GM21723 (cell line): ENCODE results near the gene LMBR1.
"Not testable (repeated sequence)": the region's sequence is repeated elsewhere in the genome, so short reads cannot be mapped to it uniquely, and the experiment has no call there.

Experiments used
- ATAC-seq: cut with Tn5 transposase; IDR thresholded peaks from one replicate; pipeline ENCODE4 v1.9.1; 2021; ENCODE audit warnings: mild to moderate bottlenecking, moderate library complexity; ENCODE audit not compliant: unreplicated experiment

The LMBR1 gene

GRCh38 chr7:156662277-156662676 is 230.7 kb downstream of the LMBR1 start:
- no peak for ATAC-seq

GRCh38 chr7:156661637-156662036 is 231.3 kb downstream of the LMBR1 start:
- no peak for ATAC-seq

GRCh38 chr7:156659961-156660360 is 233.0 kb downstream of the LMBR1 start:
- no peak for ATAC-seq

- no peak for ATAC-seq
Measured at GRCh38 chr7:156659203-156659602, 233.8 kb downstream of the LMBR1 start.

- ATAC-seq = no peak
Measured at GRCh38 chr7:156657681-156658080, 235.3 kb downstream of the LMBR1 start.

GRCh38 chr7:156656598-156656997 is 236.4 kb downstream of the LMBR1 start:
- ATAC-seq = no peak

GRCh38 chr7:156655983-156656382 is 237.0 kb downstream of the LMBR1 start:
- no peak for ATAC-seq

- no peak for ATAC-seq
Measured at GRCh38 chr7:156655251-156655650, 237.7 kb downstream of the LMBR1 start.

GRCh38 chr7:156654511-156655234 is 238.3 kb downstream of the LMBR1 start:
- no peak for ATAC-seq

- ATAC-seq = no peak
Measured at GRCh38 chr7:156652886-156653568, 240.0 kb downstream of the LMBR1 start.

GRCh38 chr7:156651474-156651873 is 241.5 kb downstream of the LMBR1 start:
- no peak for ATAC-seq

GRCh38 chr7:156650042-156650441 is 242.9 kb downstream of the LMBR1 start:
- ATAC-seq = no peak

GRCh38 chr7:156647330-156647729 is 245.7 kb downstream of the LMBR1 start:
- ATAC-seq = not testable (repeated sequence)

- ATAC-seq = no peak
Measured at GRCh38 chr7:156642306-156643045, 250.5 kb downstream of the LMBR1 start.

- peak; percentile 63 for ATAC-seq
Measured at GRCh38 chr7:156640949-156641485, 252.0 kb downstream of the LMBR1 start.

GRCh38 chr7:156640257-156640948 is 252.6 kb downstream of the LMBR1 start, which contains the start of gene RNF32:
Gene RNF32 (plus strand): TSS chr7:156640774. CDS start chr7:156643878, 3,104 bp downstream.
- ATAC-seq = peak; percentile 85

GRCh38 chr7:156639426-156640256 is 253.3 kb downstream of the LMBR1 start:
- ATAC-seq = no peak

GRCh38 chr7:156638443-156639077 is 254.4 kb downstream of the LMBR1 start:
- ATAC-seq = no peak

- ATAC-seq = not testable (repeated sequence)
Measured at GRCh38 chr7:156637093-156637492, 255.9 kb downstream of the LMBR1 start.
